Astrocyte (in vitro differentiated cells and primary cell): Measurements from ENCODE around the gene NECTIN1. TPM values are rescaled to one million over a fixed set of nuclear protein-coding genes. Genes with fewer than 3 reads are reported as not detected.

ENCODE experiments used
- DNase-seq: peaks from one replicate; pipeline ENCODE4 v3.0.0-alpha.2; 2010; ENCODE audit warnings: low read depth
- FAIRE-seq: peaks from 2 replicates; lab custom pipeline; 2011; peaks lifted over from hg19 to GRCh38; lab: Jason Lieb, UNC
- H2AFZ ChIP-seq: 2 replicates; pipeline ENCODE4 v1.6.0; 2012; ENCODE audit warnings: low read depth, low read length, inconsistent platforms
- H3K27ac ChIP-seq: 2 replicates; pipeline ENCODE4 v1.5.1; 2011; ENCODE audit warnings: low read depth, low read length, inconsistent platforms
- H3K27me3 ChIP-seq: 2 replicates; pipeline ENCODE4 v1.6.0; 2011; ENCODE audit warnings: low read length, inconsistent platforms; ENCODE audit not compliant: insufficient read depth
- H3K36me3 ChIP-seq: 2 replicates; pipeline ENCODE4 v1.5.1; 2011; ENCODE audit warnings: low read length, inconsistent platforms; ENCODE audit not compliant: insufficient read depth
- H3K4me1 ChIP-seq: 2 replicates; pipeline ENCODE4 v1.5.1; 2011; ENCODE audit warnings: low read length, inconsistent platforms; ENCODE audit not compliant: insufficient read depth
- H3K4me2 ChIP-seq: 2 replicates; pipeline ENCODE4 v1.6.0; 2012; ENCODE audit warnings: low read length, inconsistent platforms
- H3K4me3 ChIP-seq: 2 replicates; pipeline ENCODE4 v1.5.1; 2011; ENCODE audit warnings: low read depth, mild to moderate bottlenecking, low read length, inconsistent platforms; ENCODE audit not compliant: insufficient read depth
- H3K79me2 ChIP-seq: 2 replicates; pipeline ENCODE4 v1.6.0; 2012; ENCODE audit warnings: mild to moderate bottlenecking, low read length, inconsistent platforms; ENCODE audit not compliant: insufficient read depth
- H3K9ac ChIP-seq: 2 replicates; pipeline ENCODE4 v1.6.0; 2012; ENCODE audit warnings: mild to moderate bottlenecking, low read length, inconsistent platforms
- H3K9me3 ChIP-seq: 2 replicates; pipeline ENCODE4 v1.5.1; 2012; ENCODE audit warnings: low read depth, mild to moderate bottlenecking, low read length, inconsistent platforms; ENCODE audit not compliant: insufficient read depth
- H4K20me1 ChIP-seq: 2 replicates; pipeline ENCODE4 v1.6.0; 2012; ENCODE audit warnings: low read length, inconsistent platforms; ENCODE audit not compliant: insufficient read depth
- H3K27ac Mint-ChIP-seq: one replicate; pipeline ENCODE4 v1.8.0; 2021; ENCODE audit warnings: mild to moderate bottlenecking, mixed read lengths; ENCODE audit not compliant: unreplicated experiment
- H3K27me3 Mint-ChIP-seq: one replicate; pipeline ENCODE4 v1.8.0; 2021; ENCODE audit warnings: low read depth, mixed read lengths; ENCODE audit not compliant: unreplicated experiment
- H3K36me3 Mint-ChIP-seq: one replicate; pipeline ENCODE4 v1.8.0; 2021; ENCODE audit warnings: low read depth, mixed read lengths; ENCODE audit not compliant: unreplicated experiment
- H3K4me1 Mint-ChIP-seq: one replicate; pipeline ENCODE4 v1.8.0; 2021; ENCODE audit warnings: low read depth, mixed read lengths; ENCODE audit not compliant: unreplicated experiment
- H3K4me3 Mint-ChIP-seq: one replicate; pipeline ENCODE4 v1.8.0; 2021; ENCODE audit warnings: mild to moderate bottlenecking, moderate library complexity, mixed read lengths; ENCODE audit not compliant: unreplicated experiment
- H3K9me3 Mint-ChIP-seq: one replicate; pipeline ENCODE4 v1.8.0; 2021; ENCODE audit warnings: mild to moderate bottlenecking, mixed read lengths; ENCODE audit not compliant: unreplicated experiment
- CTCF ChIP-seq: IDR thresholded peaks from 2 replicates; pipeline ENCODE4 v1.5.1; 2011; ENCODE audit warnings: low read depth, mild to moderate bottlenecking, inconsistent platforms, low read length, moderate library complexity; ENCODE audit not compliant: insufficient read depth
- EZH2 ChIP-seq: IDR thresholded peaks from 2 replicates; pipeline ENCODE4 v1.6.1; 2012; ENCODE audit warnings: mild to moderate bottlenecking, low read length, inconsistent platforms; ENCODE audit not compliant: insufficient read depth
- total RNA-seq: library from RNA; stranded (reverse); gene quantifications from 2 replicates; pipeline ENCODE4 v1.2.1, GENCODE V29; 2021

The NECTIN1 gene
- total RNA-seq, 1 donor from 2014 or later = 17.7 TPM

DNA sequence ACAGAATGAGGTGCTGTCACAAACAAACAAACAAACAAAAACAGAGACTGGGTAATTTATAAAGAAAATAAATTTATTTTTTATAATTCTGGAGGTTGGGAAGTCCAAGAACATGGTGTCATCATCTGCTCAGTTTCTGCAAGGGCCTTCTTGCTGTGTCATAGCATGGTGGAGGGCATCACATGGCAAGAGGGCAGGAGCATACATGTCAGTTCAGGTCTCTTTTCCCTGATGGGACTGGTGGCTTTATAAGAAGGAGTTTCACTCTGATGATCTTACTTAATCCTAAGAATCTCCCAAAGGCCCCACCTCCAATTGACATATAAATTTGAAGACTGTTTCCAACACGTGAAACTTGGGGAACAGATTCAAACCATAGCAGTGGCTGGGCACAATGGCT lies 135.7 kb downstream of the NECTIN1 start:
- no peak overlapping the region for H3K4me2 ChIP-seq
- no peaks in the 10 kb centered on the region for H3K27me3 Mint-ChIP-seq
- H4K20me1 ChIP-seq = no peaks in the 10 kb centered on the region
- H3K79me2 ChIP-seq = no peaks in the 10 kb centered on the region
- H2AFZ ChIP-seq = no peak overlapping the region
- no peaks in the 10 kb centered on the region for H3K27me3 ChIP-seq
- no peak overlapping the region for H3K4me3 ChIP-seq
- H3K27ac Mint-ChIP-seq = no peak overlapping the region
- H3K9me3 Mint-ChIP-seq = peaks cover 4% of the 10 kb centered on the region
- TF ChIP-seq EZH2 = no peak
- TF ChIP-seq CTCF = no peak
- peaks cover 39% of the 10 kb centered on the region for H3K4me1 Mint-ChIP-seq
- no peaks in the 10 kb centered on the region for H3K36me3 Mint-ChIP-seq
- H3K27ac ChIP-seq = no peak overlapping the region
- H3K9me3 ChIP-seq = peaks cover 3% of the 10 kb centered on the region
- FAIRE-seq (no peak), DNase-seq (no peak)
- peaks cover 36% of the 10 kb centered on the region for H3K4me1 ChIP-seq
- no peaks in the 10 kb centered on the region for H3K36me3 ChIP-seq
- H3K4me3 Mint-ChIP-seq = no peak overlapping the region
- no peak overlapping the region for H3K9ac ChIP-seq

DNA sequence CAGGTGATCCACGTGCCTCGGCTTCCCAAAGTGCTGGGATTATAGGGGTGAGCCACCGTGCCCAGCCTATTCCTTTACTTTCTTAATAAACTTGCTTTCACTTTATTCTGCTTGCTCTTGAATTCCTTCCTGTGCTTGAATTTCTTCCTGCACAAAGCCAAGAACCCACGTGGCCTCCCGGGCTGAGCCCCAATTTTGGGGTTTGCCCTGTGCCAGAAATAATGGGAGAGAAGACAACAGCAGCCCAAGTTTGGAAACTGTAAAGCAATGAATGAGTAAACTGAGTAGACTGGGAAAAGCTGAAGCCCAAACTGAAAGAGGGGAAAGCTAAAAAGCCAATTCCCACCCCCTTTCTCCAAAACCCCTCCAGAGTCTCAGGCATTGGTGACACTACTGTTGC lies 136.4 kb downstream of the NECTIN1 start:
- FAIRE-seq (no peak), DNase-seq (no peak)
- TF ChIP-seq EZH2 = no peak
- no peak for TF ChIP-seq CTCF
- no peak overlapping the region for H3K4me3 ChIP-seq
- H3K9ac ChIP-seq = no peak overlapping the region
- H3K27me3 Mint-ChIP-seq = no peaks in the 10 kb centered on the region
- H3K27ac ChIP-seq = no peak overlapping the region
- no peaks in the 10 kb centered on the region for H4K20me1 ChIP-seq
- H3K4me1 ChIP-seq = peaks cover 34% of the 10 kb centered on the region
- no peak overlapping the region for H2AFZ ChIP-seq
- no peak overlapping the region for H3K27ac Mint-ChIP-seq
- H3K36me3 Mint-ChIP-seq = no peaks in the 10 kb centered on the region
- H3K79me2 ChIP-seq = no peaks in the 10 kb centered on the region
- no peaks in the 10 kb centered on the region for H3K36me3 ChIP-seq
- H3K4me1 Mint-ChIP-seq = peaks cover 33% of the 10 kb centered on the region
- peaks cover 3% of the 10 kb centered on the region for H3K9me3 ChIP-seq
- H3K4me3 Mint-ChIP-seq = no peak overlapping the region
- H3K9me3 Mint-ChIP-seq = peaks cover 4% of the 10 kb centered on the region
- no peak overlapping the region for H3K4me2 ChIP-seq
- H3K27me3 ChIP-seq = no peaks in the 10 kb centered on the region

GRCh38 chr11:119591836-119592310 lies 137.1 kb downstream of the NECTIN1 start:
- Histone ChIP-seq H3K9me3 (peaks cover 3% of the 10 kb centered on the region), H3K4me1 (peaks cover 34% of the 10 kb centered on the region), H3K36me3 (no peaks in the 10 kb centered on the region), H3K79me2 (no peaks in the 10 kb centered on the region), H3K9ac (no peak overlapping the region), H2AFZ (no peak overlapping the region), H3K4me2 (no peak overlapping the region), H3K27me3 (no peaks in the 10 kb centered on the region), H4K20me1 (no peaks in the 10 kb centered on the region), H3K4me3 (no peak overlapping the region), H3K27ac (peak overlapping the region; percentile 52)
- H3K4me3 Mint-ChIP-seq = no peak overlapping the region
- H3K27me3 Mint-ChIP-seq = no peaks in the 10 kb centered on the region
- H3K27ac Mint-ChIP-seq = no peak overlapping the region
- peaks cover 30% of the 10 kb centered on the region for H3K4me1 Mint-ChIP-seq
- H3K36me3 Mint-ChIP-seq = no peaks in the 10 kb centered on the region
- TF ChIP-seq EZH2 (no peak), CTCF (no peak)
- H3K9me3 Mint-ChIP-seq = peaks cover 5% of the 10 kb centered on the region
- peak; percentile 56 for DNase-seq
- no peak for FAIRE-seq
